ENCODE data around the gene MEF2D.

- TF ChIP-seq EZH2 (IDR thresholded peaks at IDR 0.05; ENCODE audit: borderline replicate concordance, low read depth, low read length, poor library complexity, severe bottlenecking): no peak
- no peak for TF ChIP-seq CTCF (conservative IDR thresholded peaks at IDR 0.05; ENCODE audit: low read depth, low read length)
Measured at GRCh38 chr1:156416993-156417392, 83.6 kb downstream of the MEF2D start.

Measured in A673 (cell line).